Smooth muscle cell (in vitro differentiated cells): ENCODE data around the gene DRC1. TPM values are rescaled to one million over a fixed set of nuclear protein-coding genes. Genes with fewer than 3 reads are reported as not detected.

ENCODE experiments used
- DNase-seq: peaks from one replicate; lab custom pipeline; 2025; ENCODE audit not compliant: unreplicated experiment; lab: John Stamatoyannopoulos, UW
- H2AFZ ChIP-seq: fragments of 200-600 bp; sonication (generic); 2 replicates; pipeline ENCODE4 v1.6.0; 2016; ENCODE audit warnings: antibody characterized with exemption, low read depth, mild to moderate bottlenecking
- H3F3A ChIP-seq: fragments of 200-600 bp; sonication (generic); 2 replicates; pipeline ENCODE4 v1.6.0; 2017; ENCODE audit warnings: antibody characterized with exemption, low read depth
- H3K27ac ChIP-seq: fragments of 200-600 bp; sonication (generic); 2 replicates; pipeline ENCODE4 v1.5.1; 2016; ENCODE audit warnings: low read depth, mild to moderate bottlenecking
- H3K27me3 ChIP-seq: fragments of 200-600 bp; sonication (generic); 2 replicates; pipeline ENCODE4 v1.6.1; 2016; ENCODE audit warnings: low read depth, mild to moderate bottlenecking
- H3K36me3 ChIP-seq: fragments of 200-600 bp; sonication (generic); 2 replicates; pipeline ENCODE4 v1.5.1; 2016; ENCODE audit warnings: low read depth
- H3K4me1 ChIP-seq: fragments of 200-600 bp; sonication (generic); 2 replicates; pipeline ENCODE4 v1.5.1; 2016; ENCODE audit warnings: low read depth
- H3K4me2 ChIP-seq: fragments of 200-600 bp; sonication (generic); 2 replicates; pipeline ENCODE4 v1.6.0; 2016; ENCODE audit warnings: mild to moderate bottlenecking
- H3K4me3 ChIP-seq: fragments of 200-600 bp; sonication (generic); 2 replicates; pipeline ENCODE4 v1.5.1; 2016; ENCODE audit warnings: mild to moderate bottlenecking
- H3K79me2 ChIP-seq: fragments of 200-600 bp; sonication (generic); 2 replicates; pipeline ENCODE4 v1.6.0; 2016; ENCODE audit warnings: low read depth, mild to moderate bottlenecking
- H3K9ac ChIP-seq: fragments of 200-600 bp; sonication (generic); 2 replicates; pipeline ENCODE4 v1.6.0; 2016; ENCODE audit warnings: low read depth
- H3K9me3 ChIP-seq: fragments of 200-600 bp; sonication (generic); replicated peaks from 2 replicates; pipeline ENCODE4 v1.5.1; 2016; ENCODE audit warnings: low read depth
- H4K20me1 ChIP-seq: fragments of 200-600 bp; sonication (generic); 2 replicates; pipeline ENCODE4 v1.6.0; 2016; ENCODE audit warnings: low read depth
- CTCF ChIP-seq: fragments of 200-600 bp; sonication (generic); IDR thresholded peaks from 2 replicates; pipeline ENCODE4 v1.5.1; 2017; ENCODE audit warnings: borderline replicate concordance, mild to moderate bottlenecking, antibody characterized with exemption; ENCODE audit not compliant: insufficient read depth, poor library complexity, severe bottlenecking
- WGBS: methylation state at CpG from one replicate; pipeline ENCODE4 v1.1.7; 2016; ENCODE audit warnings: low lambda C conversion rate; 5-methylcytosine and 5-hydroxymethylcytosine counted together
- polyA plus RNA-seq: library from polyadenylated mRNA; unstranded; fragments of >200 nt; fragmentation: Nextera tagmentation; extraction: Ambion mirVana; gene quantifications from 2 replicates; pipeline ENCODE4 v1.2.1, GENCODE V29; 2016
- total RNA-seq: library from RNA; depleted of rRNA; stranded (reverse); fragments of >200 nt; gene quantifications from 2 replicates; pipeline ENCODE4 v1.2.3, GENCODE V29; 2014

The DRC1 gene
- total and polyA plus RNA-seq, 2 experiments from 2014 or later, result 0.14 TPM; not detected in 1

- no peaks in the 10 kb centered on the region for H3F3A ChIP-seq
- 91% methylated on average over 3 of the region's 3 CpGs for WGBS
- H3K4me1 ChIP-seq, result no peaks in the 10 kb centered on the region
- H3K4me3 ChIP-seq, result no peak overlapping the region
- no peak overlapping the region for H2AFZ ChIP-seq
- no peaks in the 10 kb centered on the region for H3K27me3 ChIP-seq
- H3K36me3 ChIP-seq, result no peaks in the 10 kb centered on the region
- H3K9me3 ChIP-seq, result no peaks in the 10 kb centered on the region
- DNase-seq, result no peak
- no peak overlapping the region for H3K9ac ChIP-seq
- no peak for TF ChIP-seq CTCF
- no peak overlapping the region for H3K27ac ChIP-seq
- H4K20me1 ChIP-seq, result no peaks in the 10 kb centered on the region
- H3K4me2 ChIP-seq, result no peak overlapping the region
- H3K79me2 ChIP-seq, result no peaks in the 10 kb centered on the region
These were observed 12.6 kb downstream of the DRC1 start for GRCh38 chr2:26414311-26414710.

- no peak overlapping the region for H3K4me3 ChIP-seq
- H3F3A ChIP-seq, result no peaks in the 10 kb centered on the region
- no peaks in the 10 kb centered on the region for H3K4me1 ChIP-seq
- H3K4me2 ChIP-seq, result no peak overlapping the region
- H2AFZ ChIP-seq, result no peak overlapping the region
- TF ChIP-seq CTCF, result no peak
- H4K20me1 ChIP-seq, result no peaks in the 10 kb centered on the region
- no peaks in the 10 kb centered on the region for H3K9me3 ChIP-seq
- no peak for DNase-seq
- WGBS, result 90% methylated on average over 5 of the region's 5 CpGs
- H3K27me3 ChIP-seq, result no peaks in the 10 kb centered on the region
- H3K27ac ChIP-seq, result no peak overlapping the region
- H3K36me3 ChIP-seq, result no peaks in the 10 kb centered on the region
- H3K9ac ChIP-seq, result no peak overlapping the region
- H3K79me2 ChIP-seq, result no peaks in the 10 kb centered on the region
These were observed 20.2 kb downstream of the DRC1 start for GRCh38 chr2:26421961-26422360.

- no peaks in the 10 kb centered on the region for H3F3A ChIP-seq
- no peak overlapping the region for H2AFZ ChIP-seq
- H3K9ac ChIP-seq, result no peak overlapping the region
- no peaks in the 10 kb centered on the region for H3K27me3 ChIP-seq
- no peak overlapping the region for H3K27ac ChIP-seq
- no peak overlapping the region for H3K4me3 ChIP-seq
- no peaks in the 10 kb centered on the region for H3K36me3 ChIP-seq
- H4K20me1 ChIP-seq, result no peaks in the 10 kb centered on the region
- no peaks in the 10 kb centered on the region for H3K9me3 ChIP-seq
- H3K4me1 ChIP-seq, result no peaks in the 10 kb centered on the region
- WGBS, result 65% methylated on average over 9 of the region's 9 CpGs
- no peak for DNase-seq
- H3K4me2 ChIP-seq, result no peak overlapping the region
- H3K79me2 ChIP-seq, result no peaks in the 10 kb centered on the region
- TF ChIP-seq CTCF, result no peak
These were observed 21.4 kb downstream of the DRC1 start for GRCh38 chr2:26422947-26423629.

- WGBS, result 87% methylated on average over 9 of the region's 9 CpGs
- no peak for TF ChIP-seq CTCF
- DNase-seq, result no peak
- H3K9ac ChIP-seq, result no peak overlapping the region
- no peaks in the 10 kb centered on the region for H3F3A ChIP-seq
- H2AFZ ChIP-seq, result no peak overlapping the region
- no peaks in the 10 kb centered on the region for H3K27me3 ChIP-seq
- no peaks in the 10 kb centered on the region for H3K36me3 ChIP-seq
- no peaks in the 10 kb centered on the region for H3K9me3 ChIP-seq
- no peak overlapping the region for H3K4me3 ChIP-seq
- no peaks in the 10 kb centered on the region for H3K4me1 ChIP-seq
- no peaks in the 10 kb centered on the region for H3K79me2 ChIP-seq
- H3K4me2 ChIP-seq, result no peak overlapping the region
- no peaks in the 10 kb centered on the region for H4K20me1 ChIP-seq
- H3K27ac ChIP-seq, result no peak overlapping the region
These were observed 22.0 kb downstream of the DRC1 start for GRCh38 chr2:26423750-26424149.
